SU-DHL-6 (cell line): ENCODE results near the gene SELPLG.

Source experiments
- H2AFZ ChIP-seq: fragments of 200-600 bp; sonication (generic); 2 replicates; pipeline ENCODE4 v1.6.1; 2014; ENCODE audit warnings: low read depth, mild to moderate bottlenecking, moderate library complexity, mixed read lengths, antibody characterized with exemption, low read length; ENCODE audit not compliant: severe bottlenecking
- H3F3A ChIP-seq: fragments of 200-600 bp; shearing (Covaris generic); 2 replicates; pipeline ENCODE4 v1.6.0; 2016; ENCODE audit warnings: antibody characterized with exemption, mild to moderate bottlenecking; ENCODE audit not compliant: insufficient read depth
- H3K27ac ChIP-seq: fragments of 200-600 bp; sonication (generic); 2 replicates; pipeline ENCODE4 v1.5.1; 2016; ENCODE audit warnings: low read depth, mild to moderate bottlenecking, low read length, moderate library complexity, mixed read lengths
- H3K27me3 ChIP-seq: fragments of 200-600 bp; sonication (generic), shearing (Covaris generic); 2 replicates; pipeline ENCODE4 v1.6.0; 2014; ENCODE audit warnings: mild to moderate bottlenecking, low read length
- H3K36me3 ChIP-seq: fragments of 200-600 bp; sonication (generic); 2 replicates; pipeline ENCODE4 v1.6.1; 2014; ENCODE audit warnings: mild to moderate bottlenecking, low read length, mixed read lengths
- H3K4me2 ChIP-seq: fragments of 300-600, 200-600 bp; shearing (Covaris generic), sonication (generic); 2 replicates; pipeline ENCODE4 v1.6.0; 2014; ENCODE audit warnings: low read length, low read depth, mild to moderate bottlenecking; ENCODE audit not compliant: poor library complexity, severe bottlenecking
- H3K4me3 ChIP-seq: fragments of 200-600 bp; sonication (generic); 2 replicates; pipeline ENCODE4 v1.5.1; 2014; ENCODE audit warnings: antibody characterized with exemption, low read length, mild to moderate bottlenecking, mixed read lengths; ENCODE audit not compliant: insufficient read depth, poor library complexity, severe bottlenecking
- H3K79me2 ChIP-seq: fragments of 200-600 bp; sonication (generic); 2 replicates; pipeline ENCODE4 v1.6.1; 2014; ENCODE audit warnings: mild to moderate bottlenecking, low read length, moderate library complexity; ENCODE audit not compliant: insufficient read depth
- H3K9ac ChIP-seq: fragments of 200-600 bp; sonication (generic); 2 replicates; pipeline ENCODE4 v1.7.0; 2014; ENCODE audit warnings: mild to moderate bottlenecking, low read length
- H3K9me2 ChIP-seq: fragments of 200-600 bp; sonication (generic); replicated peaks from 2 replicates; pipeline ENCODE4 v1.6.1; 2014; ENCODE audit warnings: low read length; ENCODE audit not compliant: insufficient read depth
- H3K9me3 ChIP-seq: fragments of 200-600 bp; sonication (generic); 2 replicates; pipeline ENCODE4 v1.6.1; 2014; ENCODE audit warnings: low read length, mixed read lengths; ENCODE audit not compliant: insufficient read depth
- H4K20me1 ChIP-seq: fragments of 200-600 bp; sonication (generic); 2 replicates; pipeline ENCODE4 v1.6.1; 2014; ENCODE audit warnings: low read depth, mild to moderate bottlenecking, antibody characterized with exemption, low read length, moderate library complexity, mixed read lengths
- EZH2phosphoT487 ChIP-seq: fragments of 200-600 bp; sonication (generic), shearing (Covaris generic); conservative IDR thresholded peaks from 2 replicates; pipeline ENCODE4 v1.6.1; 2018; ENCODE audit warnings: mild to moderate bottlenecking, antibody characterized with exemption, low read length, moderate library complexity, mixed read lengths
- TF ChIP-seq, protein P1 (sequence below): fragments of 200-600 bp; sonication (generic); IDR thresholded peaks from one replicate; pipeline ENCODE4 v1.5.1; 2017; ENCODE audit warnings: antibody characterized with exemption, mild to moderate bottlenecking, low read length, moderate library complexity; ENCODE audit not compliant: insufficient read depth, poor library complexity, severe bottlenecking

SELPLG gene

DNA sequence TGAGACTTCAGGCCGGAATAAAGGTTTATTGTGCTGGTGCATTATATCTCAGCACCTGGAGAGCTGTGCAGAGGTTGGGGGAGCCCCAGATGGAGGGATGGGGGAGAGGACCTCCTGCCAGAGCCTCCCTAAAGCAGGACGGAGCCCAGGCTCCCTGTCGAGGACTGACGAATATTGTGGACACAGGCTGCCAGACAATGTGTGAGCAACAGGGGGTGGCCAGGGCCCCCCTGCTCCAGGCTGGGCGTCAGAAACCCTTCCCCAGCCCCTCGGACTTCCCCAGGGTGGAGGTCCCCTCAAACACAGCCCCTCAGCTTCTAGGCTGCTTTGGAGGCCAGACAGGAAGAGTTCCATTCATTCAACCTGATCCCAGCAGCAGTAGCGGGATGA lies 43.9 kb downstream of the SELPLG start:
- H3F3A ChIP-seq = no peaks in the 10 kb centered on the region
- H3K9me2 ChIP-seq = no peaks in the 10 kb centered on the region
- H3K27ac ChIP-seq = no peak overlapping the region
- no peaks in the 10 kb centered on the region for H3K79me2 ChIP-seq
- no peak overlapping the region for H2AFZ ChIP-seq
- H3K9ac ChIP-seq = no peak overlapping the region
- no peaks in the 10 kb centered on the region for H4K20me1 ChIP-seq
- H3K27me3 ChIP-seq = no peaks in the 10 kb centered on the region
- no peaks in the 10 kb centered on the region for H3K9me3 ChIP-seq
- no peaks in the 10 kb centered on the region for H3K36me3 ChIP-seq
- H3K4me3 ChIP-seq = no peak overlapping the region
- H3K4me2 ChIP-seq = no peak overlapping the region
- TF ChIP-seq, protein P1, sequence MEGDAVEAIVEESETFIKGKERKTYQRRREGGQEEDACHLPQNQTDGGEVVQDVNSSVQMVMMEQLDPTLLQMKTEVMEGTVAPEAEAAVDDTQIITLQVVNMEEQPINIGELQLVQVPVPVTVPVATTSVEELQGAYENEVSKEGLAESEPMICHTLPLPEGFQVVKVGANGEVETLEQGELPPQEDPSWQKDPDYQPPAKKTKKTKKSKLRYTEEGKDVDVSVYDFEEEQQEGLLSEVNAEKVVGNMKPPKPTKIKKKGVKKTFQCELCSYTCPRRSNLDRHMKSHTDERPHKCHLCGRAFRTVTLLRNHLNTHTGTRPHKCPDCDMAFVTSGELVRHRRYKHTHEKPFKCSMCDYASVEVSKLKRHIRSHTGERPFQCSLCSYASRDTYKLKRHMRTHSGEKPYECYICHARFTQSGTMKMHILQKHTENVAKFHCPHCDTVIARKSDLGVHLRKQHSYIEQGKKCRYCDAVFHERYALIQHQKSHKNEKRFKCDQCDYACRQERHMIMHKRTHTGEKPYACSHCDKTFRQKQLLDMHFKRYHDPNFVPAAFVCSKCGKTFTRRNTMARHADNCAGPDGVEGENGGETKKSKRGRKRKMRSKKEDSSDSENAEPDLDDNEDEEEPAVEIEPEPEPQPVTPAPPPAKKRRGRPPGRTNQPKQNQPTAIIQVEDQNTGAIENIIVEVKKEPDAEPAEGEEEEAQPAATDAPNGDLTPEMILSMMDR = no peak
- TF ChIP-seq EZH2phosphoT487 = no peak

DNA sequence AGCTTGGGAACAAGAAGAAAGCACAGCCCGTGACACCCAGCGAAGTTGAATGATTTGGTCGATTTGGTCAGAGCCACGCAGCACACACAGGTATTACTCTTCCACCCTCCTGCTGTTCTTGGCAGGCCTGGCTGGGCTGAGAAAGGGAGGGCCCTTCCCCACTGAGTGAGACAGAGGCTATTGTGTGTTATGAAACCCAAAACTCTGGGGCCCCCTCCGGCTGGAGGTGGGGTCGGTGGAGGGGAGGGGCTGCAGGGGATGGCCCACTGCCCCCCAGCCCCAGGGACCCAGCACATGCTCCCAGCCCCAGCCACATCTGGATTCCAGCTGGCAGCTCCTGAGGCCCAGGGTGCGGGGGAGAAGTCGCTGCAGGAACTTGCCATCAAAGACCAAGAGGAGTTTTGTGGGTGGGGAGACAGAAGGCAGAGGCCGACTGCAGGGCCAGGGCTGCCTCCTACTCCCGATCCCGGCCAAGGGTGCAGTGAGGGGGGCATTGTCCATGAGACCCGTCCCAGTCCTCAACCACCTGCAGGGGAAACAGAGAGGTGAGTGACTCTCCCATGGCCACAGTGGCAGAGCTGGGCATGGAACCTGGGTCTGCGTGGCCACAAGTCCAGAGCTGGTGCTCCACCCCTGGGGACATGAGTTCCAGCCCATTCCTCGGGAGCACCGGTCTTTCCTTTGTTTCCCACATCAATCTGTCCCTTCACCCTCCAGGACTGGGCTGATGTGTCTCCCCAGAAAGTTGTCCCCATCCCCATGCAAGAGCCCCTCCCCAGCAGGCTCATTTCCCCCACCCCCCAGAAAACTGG lies 44.5 kb downstream of the SELPLG start:
- no peak overlapping the region for H3K9ac ChIP-seq
- H3F3A ChIP-seq = no peaks in the 10 kb centered on the region
- H3K9me2 ChIP-seq = no peaks in the 10 kb centered on the region
- H3K27me3 ChIP-seq = no peaks in the 10 kb centered on the region
- no peaks in the 10 kb centered on the region for H3K36me3 ChIP-seq
- H4K20me1 ChIP-seq = no peaks in the 10 kb centered on the region
- no peaks in the 10 kb centered on the region for H3K9me3 ChIP-seq
- TF ChIP-seq, protein P1 = no peak
- TF ChIP-seq EZH2phosphoT487 = no peak
- no peak overlapping the region for H2AFZ ChIP-seq
- H3K4me3 ChIP-seq = no peak overlapping the region
- H3K79me2 ChIP-seq = no peaks in the 10 kb centered on the region
- H3K4me2 ChIP-seq = no peak overlapping the region
- H3K27ac ChIP-seq = no peak overlapping the region

DNA sequence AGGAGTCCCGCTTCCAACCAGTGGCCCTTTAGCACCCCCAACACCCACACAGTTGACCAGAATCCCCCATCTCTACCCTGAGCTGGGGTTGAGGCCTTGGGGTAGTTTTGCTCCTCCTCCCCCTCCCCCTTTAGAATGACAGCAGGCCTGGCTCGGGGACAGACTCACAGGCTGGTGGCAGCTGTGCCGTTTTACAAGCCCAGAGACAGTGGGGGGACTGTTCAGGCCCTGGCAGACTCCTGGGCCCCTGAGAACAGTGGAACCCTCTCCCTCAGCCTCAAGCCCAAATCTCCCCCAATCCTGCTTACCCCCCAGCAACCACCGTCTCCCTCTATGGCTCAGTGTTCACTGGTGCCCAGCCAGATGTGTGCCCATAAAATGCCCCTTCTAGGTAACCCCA lies 45.9 kb downstream of the SELPLG start:
- no peaks in the 10 kb centered on the region for H3K79me2 ChIP-seq
- no peak overlapping the region for H3K27ac ChIP-seq
- H3K9ac ChIP-seq = no peak overlapping the region
- no peak for TF ChIP-seq EZH2phosphoT487
- TF ChIP-seq, protein P1 = no peak
- no peaks in the 10 kb centered on the region for H3K9me3 ChIP-seq
- no peaks in the 10 kb centered on the region for H4K20me1 ChIP-seq
- H3K4me3 ChIP-seq = no peak overlapping the region
- H3K9me2 ChIP-seq = no peaks in the 10 kb centered on the region
- no peaks in the 10 kb centered on the region for H3K27me3 ChIP-seq
- no peak overlapping the region for H3K4me2 ChIP-seq
- H2AFZ ChIP-seq = no peak overlapping the region
- H3K36me3 ChIP-seq = no peaks in the 10 kb centered on the region
- H3F3A ChIP-seq = no peaks in the 10 kb centered on the region
